NCI-H526 (cell line): ENCODE measurements around the gene BEND6.
A peak's percentile ranks its signal among the peaks of the same experiment; 100 is the strongest.

ENCODE experiments used
- DNase-seq, 2 experiments: peaks; one replicate each; lab custom pipeline; 2025; lab: John Stamatoyannopoulos, UW

Gene BEND6

DNA sequence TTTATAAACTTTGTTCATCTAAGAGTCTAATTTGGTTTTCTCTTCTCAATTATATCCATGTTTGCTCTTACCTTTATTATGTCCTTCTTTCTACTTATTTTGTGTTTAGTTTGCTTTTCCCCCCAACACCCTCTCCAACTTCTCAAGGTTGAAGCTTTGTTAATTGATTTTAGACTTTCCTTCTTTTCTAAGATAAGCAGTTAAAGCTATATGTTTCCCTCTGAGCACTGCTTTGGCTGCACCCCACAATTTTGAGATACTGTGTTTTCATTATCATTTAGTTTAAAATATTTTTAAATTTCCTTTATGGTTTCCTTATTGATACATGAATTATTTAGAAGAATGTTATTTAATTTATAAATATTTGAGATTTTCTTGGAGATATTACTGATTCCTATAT is 13.9 kb upstream of the BEND6 start:
- no peak for DNase-seq

DNA sequence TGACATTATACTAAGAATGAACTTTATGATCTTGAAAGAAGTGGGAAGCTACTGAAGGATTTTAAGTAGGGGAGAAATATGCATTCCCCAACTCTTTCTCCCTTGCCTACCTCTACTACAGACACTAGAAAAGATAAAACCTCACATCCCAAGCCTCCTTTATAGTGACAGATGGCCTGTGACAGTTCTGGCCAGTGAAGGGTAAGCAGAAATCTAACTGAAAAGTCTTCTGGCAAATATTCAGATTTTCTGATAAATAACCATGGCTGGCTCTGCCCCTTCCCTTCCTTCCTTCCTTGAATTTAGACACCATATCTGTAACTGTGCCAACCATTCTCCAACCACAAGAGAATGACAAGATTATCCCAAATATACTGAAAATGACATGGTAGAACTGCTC is 10.2 kb upstream of the BEND6 start:
- no peak for DNase-seq

DNA sequence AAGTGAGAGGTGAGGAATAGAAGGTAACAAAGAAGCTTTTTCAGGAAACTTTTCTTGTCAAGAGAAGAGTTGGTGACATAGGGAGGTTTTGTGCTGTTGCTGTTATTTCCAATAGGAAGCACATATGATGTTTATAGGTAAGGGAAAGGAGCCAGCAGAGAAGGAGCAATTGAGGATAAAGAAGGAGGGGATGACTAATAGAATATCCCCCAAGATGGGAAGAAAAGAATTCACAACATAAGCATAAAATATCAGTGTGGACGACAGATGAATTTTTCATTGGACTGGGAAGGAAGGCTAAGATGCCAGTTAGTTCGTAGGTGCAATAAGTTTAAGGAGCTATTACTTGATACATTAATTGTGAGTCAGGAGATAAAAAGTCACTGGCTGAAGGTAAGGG is 8.5 kb upstream of the BEND6 start:
- no peak for DNase-seq

GRCh38 chr6:56947924-56948323 is 7.0 kb upstream of the BEND6 start:
- no peak for DNase-seq

- DNase-seq, result no peak
Observed at GRCh38 chr6:56949265-56949664, 5.6 kb upstream of the BEND6 start.

DNA sequence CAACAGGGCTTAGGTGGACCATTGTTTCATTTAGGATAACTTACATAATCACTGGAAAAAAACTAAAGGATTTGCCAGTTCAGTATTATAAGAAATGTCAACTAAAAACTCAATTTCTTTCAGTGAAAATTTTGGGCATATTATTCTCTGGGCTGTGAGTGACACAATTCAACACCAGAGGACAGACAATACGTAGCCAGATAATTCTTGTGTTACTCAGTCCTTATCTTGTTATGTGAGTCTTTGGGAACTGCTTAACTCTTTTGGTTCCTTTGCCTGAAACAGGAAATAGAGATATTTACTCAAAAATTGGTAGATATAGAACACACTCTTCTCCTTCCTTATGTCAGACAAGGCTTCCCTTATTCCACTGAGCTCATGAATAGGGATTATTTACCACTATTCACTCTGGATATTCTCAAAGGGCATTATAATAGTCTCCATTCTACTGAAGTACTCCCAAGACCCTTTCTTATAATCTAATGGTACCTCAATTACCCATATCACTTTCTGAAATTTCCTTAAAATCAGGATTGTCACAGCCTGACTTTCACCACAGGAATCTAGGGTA is 4.9 kb upstream of the BEND6 start:
- no peak for DNase-seq

GRCh38 chr6:56951049-56951831 is 3.7 kb upstream of the BEND6 start:
- no peak for DNase-seq

DNA sequence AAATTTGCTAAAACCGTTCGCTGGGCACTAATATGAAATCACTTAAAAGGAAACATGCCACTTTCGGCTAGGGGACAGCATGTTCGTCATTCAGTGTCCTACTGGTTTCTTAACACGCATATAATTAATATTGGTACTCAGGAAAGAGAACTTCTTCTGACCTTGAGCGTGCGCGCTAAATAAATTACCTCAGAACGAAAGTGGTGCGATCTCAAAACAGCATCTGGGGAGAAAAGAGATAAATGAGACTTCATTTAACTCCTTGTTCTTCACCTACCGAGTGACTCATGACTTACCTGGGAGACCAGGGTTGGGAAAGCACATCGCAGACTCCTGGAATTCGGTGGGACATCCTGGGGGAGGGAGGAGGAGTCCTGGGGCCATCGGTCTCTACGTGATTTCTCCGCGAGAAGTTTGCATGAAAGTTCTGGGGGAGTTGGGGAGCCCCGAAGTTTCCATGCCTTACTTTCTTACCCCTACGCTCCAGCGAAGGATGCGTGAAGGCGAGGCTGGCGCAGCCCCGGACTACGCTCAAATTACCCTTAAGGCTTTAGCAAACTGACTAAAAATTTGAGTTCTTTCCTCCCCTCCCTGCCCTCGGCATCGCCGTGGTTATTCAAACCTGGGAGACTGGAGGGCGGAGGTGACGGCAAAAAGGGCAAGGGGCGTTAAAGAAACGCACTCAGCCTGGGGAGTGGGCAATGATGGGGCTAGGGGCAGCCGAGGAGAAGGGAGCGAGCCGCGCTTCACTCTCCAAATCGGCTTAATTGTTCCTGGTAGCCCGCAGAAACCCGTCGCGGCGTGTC is 1.1 kb upstream of the BEND6 start:
- peak; percentile 24 to 47 for DNase-seq

- peak; percentile 48 to 89 for DNase-seq
Observed at GRCh38 chr6:56955171-56956155, 556 bp downstream of the BEND6 start.

DNA sequence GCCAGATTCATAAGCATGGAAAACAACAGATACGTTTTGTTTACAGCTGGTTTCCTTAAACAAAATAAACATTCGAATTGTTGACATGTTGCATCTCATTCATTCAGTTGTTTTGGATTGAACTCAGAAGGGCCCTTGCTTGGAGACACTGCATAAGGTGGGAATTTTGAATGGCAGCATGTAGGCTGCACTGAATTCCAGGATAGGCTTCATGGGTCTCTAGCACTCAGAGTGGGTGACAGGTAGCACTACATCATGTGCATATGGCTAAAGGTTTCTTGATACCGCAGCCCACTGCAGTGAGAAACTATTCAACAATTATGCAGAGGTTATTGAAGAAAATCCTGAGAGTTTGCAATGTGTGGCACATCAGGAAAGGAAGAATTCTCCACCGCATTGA is 1.6 kb downstream of the BEND6 start:
- peak in 1 of 2 experiments; percentile 18 for DNase-seq

- no peak for DNase-seq
Observed at GRCh38 chr6:56957856-56958255, 2.9 kb downstream of the BEND6 start.

GRCh38 chr6:56958481-56958880 is 3.6 kb downstream of the BEND6 start:
- no peak for DNase-seq

GRCh38 chr6:56959094-56959493 is 4.2 kb downstream of the BEND6 start:
- no peak for DNase-seq

GRCh38 chr6:56959938-56960337 is 5.0 kb downstream of the BEND6 start:
- DNase-seq, result no peak

DNA sequence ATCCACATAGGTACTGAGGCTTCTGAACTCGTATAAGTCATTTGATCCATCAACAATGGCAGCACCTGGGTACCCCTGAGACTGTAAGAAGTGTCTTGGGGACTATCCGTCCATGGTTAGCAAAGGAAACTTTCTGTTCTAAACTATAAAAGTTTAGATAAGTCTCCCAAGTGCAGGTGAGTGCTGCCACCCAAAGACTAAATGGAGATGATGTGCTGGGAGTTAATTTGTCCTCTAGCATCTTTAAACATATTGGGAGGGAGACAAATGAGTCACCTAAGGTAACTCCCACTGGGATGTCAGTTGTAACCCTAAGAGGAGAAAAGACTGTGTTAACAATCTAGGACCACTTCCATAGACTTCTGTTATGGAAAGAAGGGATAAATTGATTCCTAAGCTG is 6.2 kb downstream of the BEND6 start:
- no peak for DNase-seq

DNA sequence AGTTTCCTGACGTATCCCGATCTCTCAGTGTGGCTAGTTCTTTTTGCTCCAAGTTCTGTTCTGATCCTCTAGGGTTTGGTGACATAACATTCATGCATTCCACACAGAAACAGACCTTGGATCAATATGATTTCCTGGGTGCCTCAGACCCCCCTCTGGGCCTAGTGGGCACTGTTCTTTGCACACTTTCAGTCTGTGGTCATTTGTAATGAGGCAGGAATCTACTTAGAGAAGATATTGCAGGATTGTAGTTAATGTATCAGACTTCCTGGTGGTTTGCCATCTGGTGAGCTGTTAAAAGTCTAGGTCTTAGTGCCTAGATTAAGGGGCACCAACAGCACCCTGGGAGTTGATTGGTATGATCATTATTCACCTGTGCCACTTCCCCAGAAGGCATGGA is 7.5 kb downstream of the BEND6 start:
- no peak for DNase-seq

DNA sequence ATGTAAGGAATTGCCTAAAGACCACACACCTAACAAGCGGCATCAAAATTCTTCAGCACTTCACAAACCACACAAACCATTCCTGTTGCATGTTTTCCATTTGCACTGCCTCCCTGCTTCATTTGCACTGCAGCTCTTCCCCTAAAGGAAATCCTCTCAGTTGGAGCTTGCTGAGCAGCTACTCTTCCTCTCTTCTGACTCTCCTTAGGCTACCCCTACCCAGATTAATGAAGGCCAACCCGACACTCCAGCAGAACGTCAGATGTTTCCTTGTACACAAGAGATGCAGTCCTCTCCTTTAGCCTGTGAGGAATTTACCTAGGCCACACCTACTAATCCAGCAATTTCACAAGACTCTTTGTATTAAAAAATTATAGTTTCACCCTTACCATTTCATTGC is 8.1 kb downstream of the BEND6 start:
- no peak for DNase-seq

DNA sequence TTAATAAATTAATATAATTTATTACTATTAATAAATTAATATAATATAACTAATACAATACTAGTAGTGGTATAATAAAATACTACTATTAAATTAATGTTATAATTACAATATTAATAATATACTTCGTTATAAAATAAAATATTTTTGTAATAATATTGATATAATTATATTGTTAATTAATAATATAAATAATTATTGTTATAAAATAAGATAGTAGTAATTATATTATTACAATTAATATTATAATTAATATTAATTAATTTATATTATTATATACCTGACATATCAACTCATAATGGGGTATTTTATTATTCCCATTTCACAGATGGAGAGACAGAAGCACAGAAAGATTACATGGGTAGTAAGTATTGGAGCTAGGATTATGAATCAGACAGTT is 8.9 kb downstream of the BEND6 start:
- no peak for DNase-seq

DNA sequence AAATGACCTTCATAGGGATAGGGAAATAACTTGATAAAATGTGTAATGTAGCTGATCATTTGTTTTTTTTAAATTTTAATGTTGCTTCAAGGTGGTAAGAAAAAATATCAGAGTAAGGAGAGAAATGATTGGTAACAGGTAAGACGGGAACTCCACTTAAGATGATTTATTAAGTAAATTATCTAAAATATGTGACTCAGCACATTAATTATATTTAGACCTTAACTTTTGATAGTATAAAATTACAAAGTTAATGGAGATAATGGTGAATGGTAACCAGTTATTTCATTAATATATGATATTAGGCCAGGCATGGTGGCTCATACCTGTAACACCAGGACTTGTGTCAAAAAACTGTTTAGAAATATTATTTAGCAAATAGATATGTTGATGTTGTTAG is 10.2 kb downstream of the BEND6 start:
- DNase-seq, result no peak

DNA sequence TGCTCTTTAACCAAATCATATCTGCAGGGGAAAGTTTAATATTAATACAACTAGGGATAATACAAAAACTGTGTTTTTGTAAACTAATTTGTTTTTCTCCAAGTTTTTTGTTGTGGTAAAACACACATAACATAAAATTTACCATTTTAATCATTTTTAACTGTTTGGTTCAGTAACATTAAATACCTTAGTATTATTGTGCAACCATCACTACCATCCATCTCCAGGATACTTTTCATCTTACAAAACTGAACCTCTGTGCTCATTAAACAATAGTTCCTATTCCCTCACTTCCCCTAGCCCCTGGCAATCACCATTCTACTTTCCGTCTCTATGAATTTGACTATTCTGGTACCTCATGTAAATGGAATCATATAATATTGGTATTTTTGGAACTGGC is 15.9 kb downstream of the BEND6 start:
- no peak for DNase-seq

DNA sequence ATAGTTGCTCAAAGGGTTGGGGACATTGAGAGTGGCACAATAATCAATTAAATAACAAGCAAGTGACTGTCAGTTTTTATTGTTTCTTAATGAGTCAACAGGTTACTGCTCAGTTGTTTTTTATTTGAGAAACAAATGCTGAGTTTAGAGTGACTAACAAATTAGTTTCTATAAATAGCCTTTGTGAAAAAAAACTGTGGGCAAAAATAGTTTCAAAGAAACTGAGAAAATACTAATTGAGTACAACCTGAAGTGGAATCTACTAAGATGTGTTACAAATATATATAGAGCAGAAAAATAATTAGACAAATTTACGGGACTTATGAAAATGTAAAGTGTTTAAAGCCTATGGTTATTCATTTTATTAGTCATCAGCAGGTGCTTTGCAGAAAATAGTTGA is 22.3 kb downstream of the BEND6 start:
- DNase-seq, result no peak

DNA sequence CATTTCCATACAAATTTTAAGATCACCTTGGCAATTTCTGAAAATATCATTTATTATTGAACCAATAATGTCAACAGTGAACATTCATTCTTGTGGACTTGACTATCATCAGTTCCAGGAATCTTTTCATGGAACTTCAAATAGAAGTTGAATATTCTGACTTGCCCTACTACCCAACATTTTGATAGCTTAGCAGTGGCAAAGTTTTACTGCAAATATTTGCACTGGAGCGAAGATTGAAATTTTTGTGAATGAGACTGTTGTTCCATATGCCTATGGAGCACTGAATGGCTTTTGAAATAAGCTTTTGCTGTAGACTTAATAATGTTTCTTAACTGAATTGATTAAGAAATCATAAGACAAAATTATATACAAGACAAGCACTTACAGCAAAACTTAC is 23.6 kb downstream of the BEND6 start:
- DNase-seq, result no peak
